GM19397 (cell line): ENCODE results near the gene CNP.
"Not testable (repeated sequence)": the region's sequence is repeated elsewhere in the genome, so short reads cannot be mapped to it uniquely, and the experiment has no call there.

Experiments used
- ATAC-seq: cut with Tn5 transposase; IDR thresholded peaks from one replicate; pipeline ENCODE4 v1.9.1; 2021; ENCODE audit warnings: mild to moderate bottlenecking, moderate library complexity; ENCODE audit not compliant: unreplicated experiment

The CNP gene

GRCh38 chr17:41966463-41967140, at the start of gene CNP:
TSS of gene CNP (plus strand) at chr17:41966795. CDS start at chr17:41966885, 90 bp downstream.
- ATAC-seq: peak; percentile 74

- no peak for ATAC-seq
Observed at GRCh38 chr17:41917192-41917591, 49.4 kb upstream of the CNP start.

GRCh38 chr17:41917679-41918313, 48.8 kb upstream of the CNP start:
- ATAC-seq: peak; percentile 1

GRCh38 chr17:41918314-41919164, 48.1 kb upstream of the CNP start, which contains the start of gene ACLY:
TSS of gene ACLY (minus strand) at chr17:41918951. CDS start at chr17:41913873, 5,078 bp downstream.
- ATAC-seq: peak; percentile 96

- no peak for ATAC-seq
Observed at GRCh38 chr17:41919165-41919817, 47.3 kb upstream of the CNP start.

- ATAC-seq: no peak
Observed at GRCh38 chr17:41919840-41920579, 46.6 kb upstream of the CNP start.

- ATAC-seq: no peak
Observed at GRCh38 chr17:41920580-41920955, 46.0 kb upstream of the CNP start.

- no peak for ATAC-seq
Observed at GRCh38 chr17:41925991-41926590, 40.5 kb upstream of the CNP start.

GRCh38 chr17:41928693-41929251, 37.8 kb upstream of the CNP start:
- ATAC-seq: no peak

- ATAC-seq: peak; percentile 93
Observed at GRCh38 chr17:41930009-41930832, 36.4 kb upstream of the CNP start, which contains the start of gene ODAD4. TSS of gene ODAD4 (plus strand) at chr17:41930617. CDS start at chr17:41930724, 107 bp downstream.

GRCh38 chr17:41930833-41931156, 35.8 kb upstream of the CNP start:
- not testable (repeated sequence) for ATAC-seq

GRCh38 chr17:41931715-41932114, 34.9 kb upstream of the CNP start:
- ATAC-seq: not testable (repeated sequence)

GRCh38 chr17:41932816-41933389, 33.7 kb upstream of the CNP start:
- no peak for ATAC-seq

GRCh38 chr17:41935641-41936040, 31.0 kb upstream of the CNP start:
- ATAC-seq: no peak

GRCh38 chr17:41937970-41938954, 28.3 kb upstream of the CNP start:
- no peak for ATAC-seq

- ATAC-seq: no peak
Observed at GRCh38 chr17:41939044-41939692, 27.4 kb upstream of the CNP start.

- no peak for ATAC-seq
Observed at GRCh38 chr17:41939693-41940090, 26.9 kb upstream of the CNP start.
